GM19467 (cell line): Measurements from ENCODE around the gene CTAGE1.
"Not testable (repeated sequence)": the region's sequence is repeated elsewhere in the genome, so short reads cannot be mapped to it uniquely, and the experiment has no call there.

Experiments used
- ATAC-seq: cut with Tn5 transposase; IDR thresholded peaks from one replicate; pipeline ENCODE4 v1.9.1; 2021; ENCODE audit warnings: mild to moderate bottlenecking, moderate library complexity; ENCODE audit not compliant: unreplicated experiment

CTAGE1 gene

DNA sequence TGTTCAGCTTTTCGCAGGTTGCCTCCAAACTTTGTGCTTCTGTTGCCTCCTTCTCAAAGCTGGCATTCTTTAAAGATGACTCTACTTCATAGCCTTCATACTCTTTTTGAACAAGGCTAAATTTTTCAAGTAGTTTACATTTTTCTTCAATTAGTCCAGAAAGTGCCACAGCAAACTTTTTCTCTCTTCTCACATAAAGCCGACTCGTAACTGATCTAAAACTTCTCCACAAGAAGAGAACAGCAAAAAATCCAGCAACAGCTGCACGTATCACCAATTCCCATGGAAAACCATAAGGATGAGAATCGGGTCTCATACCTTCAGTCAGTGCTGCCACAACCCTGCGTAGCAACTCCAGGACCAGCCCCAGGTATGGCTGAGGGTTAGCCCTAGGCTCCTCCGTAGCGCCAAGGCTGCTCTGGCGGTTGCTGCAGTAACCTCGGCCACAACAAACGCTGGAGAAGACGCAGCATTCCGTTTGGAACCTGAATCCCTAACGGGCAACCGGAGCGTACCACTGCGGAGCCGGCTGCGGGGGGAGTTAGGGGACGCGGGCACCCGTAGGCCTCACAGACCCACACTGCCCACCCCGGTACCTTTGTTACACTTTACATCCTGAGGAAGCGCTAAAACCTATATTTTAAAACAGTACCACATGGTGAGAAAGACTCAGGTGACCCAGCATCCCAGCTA, at the start of gene CTAGE1:
CTAGE1 (minus strand) TSS at position 420 of the 693 bp plus-strand sequence; CDS start at position 316, 104 bp downstream.
- no peak for ATAC-seq

DNA sequence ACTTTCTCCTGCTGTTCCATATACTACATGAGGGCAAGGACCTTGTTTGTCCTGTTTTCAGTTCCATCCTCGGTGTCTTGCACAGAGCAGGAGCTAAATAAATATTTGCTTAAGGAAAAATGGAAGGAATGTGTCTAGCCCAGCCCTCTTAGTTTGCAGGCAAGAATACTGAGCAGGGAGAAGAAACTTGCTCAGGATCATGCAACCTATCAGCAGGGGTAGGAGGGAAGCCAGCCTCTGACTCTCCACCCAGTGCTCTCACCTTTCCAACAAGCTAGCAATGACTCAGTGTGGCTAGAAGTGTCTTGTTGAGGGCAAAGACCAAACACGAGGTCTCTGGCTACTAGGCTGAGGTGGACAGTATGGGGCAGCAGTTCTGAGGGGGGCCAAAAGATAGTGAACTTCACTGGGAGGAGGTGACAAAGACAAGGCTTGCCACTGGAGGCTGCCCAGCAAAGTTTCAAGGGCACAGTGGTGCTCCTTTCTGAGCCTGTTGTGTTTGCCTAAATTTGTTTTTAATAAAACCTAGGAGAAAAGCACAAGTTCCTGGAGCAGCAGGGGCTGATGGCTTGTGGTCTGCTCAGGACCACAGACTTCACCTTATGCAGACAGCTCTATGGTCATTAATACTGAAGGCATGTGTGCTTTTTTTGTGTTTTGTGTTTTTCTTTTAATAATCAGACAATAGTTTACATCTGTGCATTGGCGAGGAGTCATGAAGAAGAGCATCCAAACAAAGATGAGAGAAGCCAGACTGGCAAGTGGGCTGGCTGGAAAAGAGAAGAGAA, 49.1 kb upstream of the CTAGE1 start:
- ATAC-seq: no peak

- ATAC-seq: no peak
Observed at GRCh38 chr18:22465859-22466457, 48.2 kb upstream of the CTAGE1 start.

- no peak for ATAC-seq
Observed at GRCh38 chr18:22463076-22463475, 45.4 kb upstream of the CTAGE1 start.

DNA sequence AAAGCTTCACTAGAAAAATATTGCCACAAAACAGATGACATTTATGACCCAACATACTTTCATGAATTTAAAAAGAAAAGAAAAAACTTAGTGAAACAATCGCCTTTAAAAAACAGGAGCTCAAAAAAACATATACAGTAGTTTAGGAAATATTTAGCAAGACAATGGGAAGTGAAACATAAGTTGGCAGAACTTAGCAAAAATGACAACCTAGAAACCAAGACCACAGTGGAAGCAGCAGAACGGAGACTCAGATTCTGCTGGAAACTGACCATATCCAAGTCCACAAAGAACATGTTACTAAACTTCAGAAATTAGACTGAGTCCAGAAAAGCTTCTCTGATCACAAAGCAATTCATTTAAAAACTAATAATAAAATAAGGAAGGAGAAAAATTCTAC, 41.8 kb upstream of the CTAGE1 start:
- no peak for ATAC-seq

DNA sequence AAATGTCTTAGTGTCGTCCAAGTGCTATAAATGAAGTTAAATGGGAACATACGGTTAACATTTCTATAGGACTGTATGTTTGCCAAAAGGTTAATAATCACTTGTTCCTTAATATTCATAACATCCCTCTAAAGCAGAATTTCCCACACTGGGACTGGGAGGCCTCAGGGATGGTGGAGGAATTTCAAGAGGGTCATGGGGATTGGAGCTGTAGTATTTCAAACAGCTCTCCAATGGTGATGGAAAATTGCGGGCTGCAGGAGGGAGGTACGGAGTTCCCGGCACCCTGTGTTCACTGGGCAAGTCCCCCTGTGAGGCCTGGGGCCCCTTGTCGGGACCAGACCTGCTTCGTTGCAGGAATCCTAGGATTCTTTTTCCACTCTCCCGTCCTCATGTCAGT, 39.8 kb upstream of the CTAGE1 start:
- ATAC-seq: no peak

GRCh38 chr18:22456547-22456946, 38.8 kb upstream of the CTAGE1 start:
- ATAC-seq: no peak

- no peak for ATAC-seq
Observed at GRCh38 chr18:22456116-22456480, 38.4 kb upstream of the CTAGE1 start.

DNA sequence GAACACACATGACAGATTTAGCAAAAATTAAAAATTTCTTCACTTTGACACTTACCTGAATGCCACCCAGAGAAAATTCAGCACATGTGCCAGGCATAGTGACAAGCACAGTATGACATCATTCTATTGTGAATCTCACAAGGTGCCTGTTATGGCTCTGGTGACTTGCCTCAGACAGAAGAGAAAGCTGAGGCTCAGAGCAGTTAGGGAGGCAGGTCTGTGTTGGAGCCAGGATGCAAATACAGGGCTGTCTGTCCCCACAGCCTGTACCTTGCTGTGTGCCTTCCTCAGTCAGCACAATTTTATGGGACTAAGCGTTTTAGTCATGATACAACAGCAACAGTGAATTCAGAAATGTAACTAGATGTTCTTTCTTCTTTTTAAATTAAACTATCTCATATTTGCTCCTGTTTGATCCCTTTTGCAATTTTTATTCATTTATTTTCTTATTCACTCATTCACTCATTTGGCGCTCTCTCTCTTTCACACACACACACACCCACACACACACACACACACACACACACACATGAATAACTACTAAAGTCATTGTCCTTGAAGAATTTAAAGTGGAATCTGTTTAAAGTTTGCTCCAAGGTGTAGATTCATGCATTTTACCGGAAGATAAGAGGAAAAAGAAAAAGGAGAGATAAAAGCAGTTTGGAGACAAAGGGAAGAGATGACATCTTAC, 37.9 kb upstream of the CTAGE1 start:
- no peak for ATAC-seq

- no peak for ATAC-seq
Observed at GRCh38 chr18:22453315-22453714, 35.6 kb upstream of the CTAGE1 start.

DNA sequence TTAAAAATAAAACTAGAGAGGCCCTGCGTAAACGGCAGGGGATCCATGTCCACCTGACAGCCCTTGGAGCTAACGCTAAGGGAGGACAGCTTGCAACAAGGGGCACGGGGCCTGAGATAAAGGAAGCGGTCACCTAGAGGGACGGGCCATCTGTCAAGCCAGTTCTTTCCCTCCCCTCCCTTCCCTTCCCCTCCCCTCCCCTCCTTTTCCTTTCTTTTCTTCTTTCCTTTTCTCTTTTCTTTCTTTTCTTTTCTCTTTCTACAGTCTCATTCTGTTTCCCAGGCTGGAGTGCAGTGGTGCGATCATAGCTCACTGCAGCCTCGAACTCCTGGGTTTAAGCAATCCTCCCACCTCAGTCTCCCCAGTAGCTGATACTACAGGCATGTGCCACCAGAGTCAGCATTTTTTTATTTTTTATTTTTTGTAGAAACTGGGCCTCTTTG, 34.5 kb upstream of the CTAGE1 start:
- no peak for ATAC-seq

- no peak for ATAC-seq
Observed at GRCh38 chr18:22451796-22452195, 34.1 kb upstream of the CTAGE1 start.

- ATAC-seq: not testable (repeated sequence)
Observed at GRCh38 chr18:22450766-22451165, 33.1 kb upstream of the CTAGE1 start.

GRCh38 chr18:22450318-22450717, 32.6 kb upstream of the CTAGE1 start:
- not testable (repeated sequence) for ATAC-seq

- ATAC-seq: not testable (repeated sequence)
Observed at GRCh38 chr18:22449753-22450152, 32.0 kb upstream of the CTAGE1 start.

DNA sequence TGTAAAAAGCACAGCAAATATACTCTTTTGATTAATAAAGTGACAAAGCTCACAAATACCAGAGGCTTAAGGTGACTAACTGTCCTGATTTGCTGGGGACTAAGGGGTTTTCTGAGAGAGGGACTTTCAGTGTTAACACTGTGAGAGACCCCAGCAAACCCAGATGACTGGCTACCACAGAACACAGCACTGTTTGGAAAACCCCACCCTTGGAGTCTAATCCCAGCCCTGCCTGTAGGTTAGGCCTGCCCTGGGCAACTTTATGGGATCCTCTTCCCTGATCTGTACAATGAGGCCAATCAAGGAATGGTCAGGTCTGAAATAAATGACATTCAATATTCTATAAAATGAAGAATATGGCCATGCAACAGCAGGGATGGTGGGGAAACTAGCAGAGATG, 30.5 kb upstream of the CTAGE1 start:
- no peak for ATAC-seq

DNA sequence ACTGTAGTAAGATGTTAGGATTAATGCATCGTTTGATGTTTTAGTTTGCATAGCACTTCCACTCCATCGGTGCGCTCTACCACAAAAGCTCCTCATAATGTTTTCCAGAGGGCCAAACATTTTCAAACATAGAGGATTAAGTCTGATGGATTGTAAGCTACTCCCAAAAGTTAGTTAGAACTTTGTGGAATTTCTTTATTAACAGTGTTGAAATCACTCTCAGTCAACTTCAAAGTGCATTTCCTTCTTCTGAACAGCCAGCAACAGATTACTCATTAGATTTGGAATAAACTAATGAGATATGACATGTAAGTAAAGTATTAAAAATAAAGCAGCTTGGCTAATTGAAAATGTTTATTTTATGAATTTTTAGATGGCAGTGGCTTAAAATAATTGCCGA, 30.1 kb upstream of the CTAGE1 start:
- ATAC-seq: no peak

GRCh38 chr18:22446911-22447310, 29.2 kb upstream of the CTAGE1 start:
- ATAC-seq: no peak

DNA sequence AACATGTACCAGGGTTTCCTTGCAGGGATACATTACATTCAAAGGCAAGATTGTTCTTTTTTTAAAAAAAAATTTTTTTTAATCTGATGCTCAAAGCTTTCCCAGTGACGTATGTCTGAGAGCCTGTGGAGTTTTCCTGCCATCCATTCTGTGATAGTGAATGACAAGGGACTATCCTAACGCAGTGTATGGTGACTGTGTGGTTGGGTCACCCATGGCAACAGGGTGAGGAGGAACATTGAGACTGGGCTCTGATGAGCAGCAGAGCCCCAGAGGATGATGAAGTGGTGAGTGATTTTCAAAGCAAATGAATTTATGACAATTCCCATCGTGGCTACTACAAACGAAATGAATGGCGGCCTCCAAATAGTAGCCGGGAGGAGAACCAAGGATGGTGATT, 28.6 kb upstream of the CTAGE1 start:
- no peak for ATAC-seq

DNA sequence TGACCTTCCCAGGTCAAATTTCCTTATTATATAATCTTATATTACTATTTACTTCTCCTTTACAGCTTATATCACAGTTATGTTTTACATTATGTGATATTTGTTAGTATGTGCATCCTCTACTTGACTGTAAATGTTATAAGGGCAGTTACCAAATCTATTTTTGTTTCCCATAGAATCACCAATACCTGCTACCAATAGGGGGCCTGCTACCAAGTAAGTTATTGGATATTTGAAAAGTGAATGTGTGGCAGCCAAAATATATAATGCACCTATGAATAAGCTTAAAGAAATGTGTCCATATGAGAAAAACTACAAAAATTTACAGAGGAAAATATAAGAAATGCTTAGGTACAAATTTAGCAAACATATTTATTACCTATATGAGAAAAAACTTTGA, 23.9 kb upstream of the CTAGE1 start:
- ATAC-seq: no peak

DNA sequence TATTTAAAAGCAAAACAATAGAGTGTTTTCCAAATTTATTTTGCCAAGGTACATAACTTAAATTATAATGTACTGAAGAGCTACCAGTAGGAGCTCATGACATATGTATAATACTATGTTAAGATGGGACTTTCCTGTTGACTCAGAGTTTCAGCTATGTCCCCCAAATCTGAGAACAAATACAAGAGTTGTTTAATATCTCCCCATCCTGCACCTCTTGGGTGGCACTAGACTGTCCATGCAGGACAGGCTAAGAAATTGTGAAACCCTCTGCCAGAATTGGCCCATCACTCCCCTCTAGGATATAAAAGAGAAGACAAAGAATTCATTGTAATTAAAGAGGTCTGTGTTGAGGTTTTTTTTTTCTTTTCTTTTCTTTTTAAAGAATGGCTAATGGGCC, 21.7 kb upstream of the CTAGE1 start:
- no peak for ATAC-seq
